Stomach (tissue), 4 donors: ENCODE results near the gene C5.

Experiments used
- EP300 ChIP-seq: sonication (generic); formaldehyde crosslinking; IDR thresholded peaks from one replicate; pipeline ENCODE4 v1.6.1; 2017; ENCODE audit warnings: antibody characterized with exemption
- TF ChIP-seq, protein P1 (sequence below), 7 experiments: fragments of 450-650 bp in 4 of 7; fragments of 200-600 bp in 3 of 7; sonication (generic) in 3 of 7; IDR thresholded peaks; one replicate each; pipeline ENCODE4 v1.5.1; 2016 to 2019; ENCODE audit warnings: antibody characterized with exemption in 7 of 7, control low read depth in 2 of 7, mild to moderate bottlenecking in 1 of 7

GRCh38 chr9:120946259-120946658 is 103.8 kb downstream of the C5 start:
- TF ChIP-seq, protein P1, sequence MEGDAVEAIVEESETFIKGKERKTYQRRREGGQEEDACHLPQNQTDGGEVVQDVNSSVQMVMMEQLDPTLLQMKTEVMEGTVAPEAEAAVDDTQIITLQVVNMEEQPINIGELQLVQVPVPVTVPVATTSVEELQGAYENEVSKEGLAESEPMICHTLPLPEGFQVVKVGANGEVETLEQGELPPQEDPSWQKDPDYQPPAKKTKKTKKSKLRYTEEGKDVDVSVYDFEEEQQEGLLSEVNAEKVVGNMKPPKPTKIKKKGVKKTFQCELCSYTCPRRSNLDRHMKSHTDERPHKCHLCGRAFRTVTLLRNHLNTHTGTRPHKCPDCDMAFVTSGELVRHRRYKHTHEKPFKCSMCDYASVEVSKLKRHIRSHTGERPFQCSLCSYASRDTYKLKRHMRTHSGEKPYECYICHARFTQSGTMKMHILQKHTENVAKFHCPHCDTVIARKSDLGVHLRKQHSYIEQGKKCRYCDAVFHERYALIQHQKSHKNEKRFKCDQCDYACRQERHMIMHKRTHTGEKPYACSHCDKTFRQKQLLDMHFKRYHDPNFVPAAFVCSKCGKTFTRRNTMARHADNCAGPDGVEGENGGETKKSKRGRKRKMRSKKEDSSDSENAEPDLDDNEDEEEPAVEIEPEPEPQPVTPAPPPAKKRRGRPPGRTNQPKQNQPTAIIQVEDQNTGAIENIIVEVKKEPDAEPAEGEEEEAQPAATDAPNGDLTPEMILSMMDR (IDR thresholded peaks at IDR 0.05), result no peak
- TF ChIP-seq EP300, result no peak
